ENCODE measurements around the gene CCT5.
"Not testable (repeated sequence)": the region's sequence is repeated elsewhere in the genome, so short reads cannot be mapped to it uniquely, and the experiment has no call there.

Gene CCT5

DNA sequence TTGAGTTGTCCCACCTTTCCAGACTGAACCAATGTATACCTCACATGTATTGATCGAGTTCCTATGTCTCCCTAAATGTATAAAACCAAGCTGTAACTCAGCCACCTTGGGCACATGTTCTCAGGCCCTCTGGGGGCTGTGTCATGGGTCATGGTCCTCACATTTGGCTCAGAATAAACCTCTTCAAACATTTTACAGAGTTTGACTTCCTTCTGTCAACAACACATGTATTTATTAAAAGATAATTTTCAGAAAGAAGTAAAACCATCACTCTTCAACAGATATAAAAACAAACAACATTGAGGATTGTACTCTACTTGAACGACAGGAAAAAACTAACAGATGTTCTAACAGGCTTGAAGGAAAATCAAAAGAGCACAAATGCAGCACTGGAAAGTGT is 53.1 kb downstream of the CCT5 start:
- no peak for DNase-seq

- no peak for DNase-seq
Measured at GRCh38 chr5:10303699-10304170, 53.7 kb downstream of the CCT5 start.

- DNase-seq, result no peak
Measured at GRCh38 chr5:10304932-10305331, 54.9 kb downstream of the CCT5 start.

DNA sequence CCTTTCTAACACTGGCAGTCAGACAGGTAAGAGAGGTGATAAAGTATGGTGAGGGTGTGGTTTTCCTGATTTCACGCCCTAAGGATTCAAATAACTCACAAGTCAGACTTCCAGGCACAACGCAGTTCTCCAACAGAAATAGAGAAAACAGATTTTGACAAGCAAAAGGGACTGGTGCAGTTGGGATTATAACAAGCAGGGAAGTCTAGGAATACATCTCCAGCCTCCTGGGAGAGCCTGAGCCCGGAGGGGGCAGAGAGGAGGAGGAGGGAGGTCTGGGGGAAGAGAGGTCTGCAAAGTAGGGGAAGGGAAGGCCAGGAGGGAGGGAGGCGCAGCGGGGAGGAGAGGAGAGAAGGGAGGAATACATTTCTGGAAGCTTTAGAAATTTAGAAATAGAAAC is 56.0 kb downstream of the CCT5 start:
- DNase-seq, result no peak

- DNase-seq, result no peak
Measured at GRCh38 chr5:10306806-10307205, 56.7 kb downstream of the CCT5 start.

- peak; percentile 50 for DNase-seq
Measured at GRCh38 chr5:10307206-10308148, 57.4 kb downstream of the CCT5 start, which contains the start of gene CMBL. TSS of gene CMBL (minus strand) at chr5:10307902. CDS start at chr5:10290762, 17,140 bp downstream.

GRCh38 chr5:10308844-10309243 is 58.8 kb downstream of the CCT5 start:
- DNase-seq, result no peak

- no peak for DNase-seq
Measured at GRCh38 chr5:10310066-10310779, 60.1 kb downstream of the CCT5 start.

GRCh38 chr5:10310835-10311570 is 60.9 kb downstream of the CCT5 start:
- DNase-seq, result not testable (repeated sequence)

DNA sequence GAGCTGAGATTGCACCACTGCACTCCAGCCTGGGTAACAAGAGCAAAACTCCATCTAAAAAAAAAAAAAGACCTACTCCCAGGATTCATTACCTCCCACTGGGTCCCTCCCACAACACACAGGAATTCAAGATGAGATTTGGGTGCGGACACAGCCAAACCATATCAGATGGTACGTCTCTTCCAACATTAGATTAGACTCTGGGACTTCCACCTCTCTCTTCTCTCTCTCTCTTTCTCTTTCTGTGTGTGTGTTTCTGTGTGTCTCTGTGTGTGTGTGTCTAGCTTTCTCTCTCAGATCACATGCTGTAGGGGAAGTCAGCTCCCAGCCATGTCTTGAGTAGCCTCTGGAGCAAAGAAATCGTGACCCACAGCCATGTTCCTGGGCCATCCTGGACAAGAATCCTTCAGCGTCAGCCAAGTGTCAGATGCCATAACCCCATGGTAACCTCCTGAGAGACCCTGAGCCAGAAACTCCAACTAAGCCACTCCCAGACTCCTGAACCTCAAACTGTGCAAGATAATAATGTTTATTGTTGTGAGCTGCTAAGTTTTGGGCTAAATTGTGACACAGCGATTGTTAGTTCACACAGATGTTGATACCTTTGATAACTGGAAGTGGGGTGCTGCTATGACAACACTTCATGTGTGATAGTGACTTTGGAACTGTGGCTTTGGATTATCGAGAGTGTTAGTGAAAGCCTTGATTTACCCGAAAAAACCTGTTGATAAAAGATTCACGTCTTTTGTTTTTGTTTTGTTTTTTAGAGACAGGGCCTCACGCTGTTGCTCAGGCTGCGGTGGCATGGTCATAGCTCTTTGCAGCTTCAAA is 61.7 kb downstream of the CCT5 start:
- no peak for DNase-seq

DNA sequence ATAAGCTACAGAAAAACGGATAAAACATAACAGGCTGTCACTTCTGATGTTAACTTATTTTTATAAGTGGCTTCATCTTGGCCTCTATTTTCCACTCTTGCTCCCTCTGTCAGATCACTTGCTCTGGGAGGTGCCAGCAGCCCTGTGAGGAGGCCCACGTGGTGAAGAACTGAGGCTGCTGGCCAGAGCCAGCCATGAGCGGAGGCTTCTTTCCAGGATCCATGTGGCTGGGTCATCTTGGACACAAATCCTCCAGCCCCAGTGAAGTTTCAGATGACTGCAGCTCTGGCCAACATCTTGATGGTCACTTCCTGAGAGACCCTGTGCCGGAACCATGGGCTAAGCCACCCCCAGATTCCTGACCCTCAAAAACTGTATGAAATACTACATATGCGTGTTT is 65.1 kb downstream of the CCT5 start:
- DNase-seq, result no peak
